ENCODE results near the gene ELFN2.

- TF ChIP-seq, protein P1, sequence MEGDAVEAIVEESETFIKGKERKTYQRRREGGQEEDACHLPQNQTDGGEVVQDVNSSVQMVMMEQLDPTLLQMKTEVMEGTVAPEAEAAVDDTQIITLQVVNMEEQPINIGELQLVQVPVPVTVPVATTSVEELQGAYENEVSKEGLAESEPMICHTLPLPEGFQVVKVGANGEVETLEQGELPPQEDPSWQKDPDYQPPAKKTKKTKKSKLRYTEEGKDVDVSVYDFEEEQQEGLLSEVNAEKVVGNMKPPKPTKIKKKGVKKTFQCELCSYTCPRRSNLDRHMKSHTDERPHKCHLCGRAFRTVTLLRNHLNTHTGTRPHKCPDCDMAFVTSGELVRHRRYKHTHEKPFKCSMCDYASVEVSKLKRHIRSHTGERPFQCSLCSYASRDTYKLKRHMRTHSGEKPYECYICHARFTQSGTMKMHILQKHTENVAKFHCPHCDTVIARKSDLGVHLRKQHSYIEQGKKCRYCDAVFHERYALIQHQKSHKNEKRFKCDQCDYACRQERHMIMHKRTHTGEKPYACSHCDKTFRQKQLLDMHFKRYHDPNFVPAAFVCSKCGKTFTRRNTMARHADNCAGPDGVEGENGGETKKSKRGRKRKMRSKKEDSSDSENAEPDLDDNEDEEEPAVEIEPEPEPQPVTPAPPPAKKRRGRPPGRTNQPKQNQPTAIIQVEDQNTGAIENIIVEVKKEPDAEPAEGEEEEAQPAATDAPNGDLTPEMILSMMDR (IDR thresholded peaks at IDR 0.05), result no peak
- TF ChIP-seq POLR2A (IDR thresholded peaks at IDR 0.05), result no peak
Measured at GRCh38 chr22:37383341-37383740, 43.9 kb downstream of the ELFN2 start.
